HG02973 (cell line): Measurements from ENCODE around the gene HIVEP3.

ENCODE experiments used
- ATAC-seq: cut with Tn5 transposase; IDR thresholded peaks from one replicate; pipeline ENCODE4 v1.9.1; 2021; ENCODE audit warnings: moderate library complexity; ENCODE audit not compliant: unreplicated experiment

HIVEP3 gene

DNA sequence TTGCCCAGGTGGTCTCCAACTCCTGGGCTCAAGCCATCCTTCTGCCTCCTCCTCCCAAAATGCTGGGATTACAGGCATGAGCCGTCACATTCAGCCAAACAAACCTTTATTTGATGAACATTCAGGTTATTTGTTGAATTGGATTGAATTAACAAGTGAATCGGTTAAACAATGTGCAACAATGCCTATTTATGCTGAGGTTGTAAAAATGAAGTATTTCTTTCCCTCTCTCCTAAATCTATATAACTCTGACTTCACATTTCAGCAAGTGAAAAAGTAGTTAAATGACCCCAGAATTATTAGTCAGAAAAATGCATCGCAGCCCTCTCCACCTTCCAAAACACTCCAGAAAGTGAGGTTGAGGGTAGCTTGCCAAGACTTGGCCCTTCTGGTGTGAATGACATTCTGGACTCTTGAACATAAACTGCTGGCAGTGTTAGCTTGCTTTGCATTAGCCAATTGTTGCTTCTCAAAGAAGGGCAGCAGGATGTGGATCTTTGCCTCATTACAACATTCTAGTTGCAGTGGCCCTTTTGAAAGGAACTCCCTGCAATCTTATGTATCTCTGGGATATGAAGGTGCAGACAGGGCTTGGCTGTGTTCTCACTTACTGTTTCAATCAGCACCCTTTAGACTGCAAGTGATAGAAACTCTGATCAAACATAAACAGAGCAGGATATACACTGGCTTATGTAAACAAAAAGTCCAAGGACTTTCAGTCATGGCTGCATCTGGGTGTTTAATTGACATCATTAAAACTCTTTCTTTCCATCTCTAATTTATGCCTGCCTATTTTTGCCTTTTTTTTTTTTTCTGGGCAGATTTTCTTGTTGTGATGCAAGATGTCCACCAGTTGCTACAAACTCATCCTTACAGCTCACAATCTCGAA, 456.7 kb downstream of the HIVEP3 start:
- ATAC-seq = no peak

DNA sequence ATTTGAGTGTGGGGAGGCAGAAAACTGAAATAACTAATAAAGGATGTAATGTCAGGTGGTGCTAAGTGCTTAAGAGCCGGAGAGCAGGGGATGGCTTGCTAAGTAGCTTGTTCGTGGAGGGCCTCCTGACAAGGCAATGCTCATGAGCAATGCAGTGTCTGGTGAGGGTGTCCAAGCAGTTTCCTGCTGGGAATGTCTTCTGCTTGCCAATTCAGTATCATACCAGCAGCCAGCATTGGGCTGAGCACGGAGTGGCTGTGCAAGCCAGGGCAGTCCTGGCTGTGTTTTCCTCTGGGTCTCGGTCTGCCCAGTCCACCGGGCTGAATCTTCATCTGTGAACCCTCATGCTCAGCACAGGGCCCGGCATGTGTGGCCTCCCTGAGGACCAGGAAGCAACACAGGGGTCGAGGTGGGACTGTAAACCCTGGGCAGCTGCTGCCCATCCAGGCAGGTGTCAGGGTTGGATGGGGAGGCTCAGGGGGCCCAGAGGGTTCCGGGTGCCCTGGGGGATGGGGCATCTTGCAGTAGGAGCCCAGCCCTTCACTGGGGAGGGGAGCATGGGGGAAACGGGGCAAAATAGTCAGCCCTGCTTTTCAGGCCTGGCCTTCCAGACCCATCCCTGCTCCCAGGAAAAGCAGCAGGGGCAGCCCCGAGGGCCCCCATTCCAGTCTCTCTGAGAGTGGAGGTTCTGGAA, 461.7 kb downstream of the HIVEP3 start:
- no peak for ATAC-seq
